GM18870 (cell line): ENCODE measurements around the gene HOXD11.

Experiments used
- ATAC-seq: cut with Tn5 transposase; IDR thresholded peaks from one replicate; pipeline ENCODE4 v1.9.1; 2021; ENCODE audit warnings: moderate library complexity; ENCODE audit not compliant: unreplicated experiment

The HOXD11 gene

GRCh38 chr2:176081376-176081836 lies 25.7 kb upstream of the HOXD11 start:
- ATAC-seq = no peak

DNA sequence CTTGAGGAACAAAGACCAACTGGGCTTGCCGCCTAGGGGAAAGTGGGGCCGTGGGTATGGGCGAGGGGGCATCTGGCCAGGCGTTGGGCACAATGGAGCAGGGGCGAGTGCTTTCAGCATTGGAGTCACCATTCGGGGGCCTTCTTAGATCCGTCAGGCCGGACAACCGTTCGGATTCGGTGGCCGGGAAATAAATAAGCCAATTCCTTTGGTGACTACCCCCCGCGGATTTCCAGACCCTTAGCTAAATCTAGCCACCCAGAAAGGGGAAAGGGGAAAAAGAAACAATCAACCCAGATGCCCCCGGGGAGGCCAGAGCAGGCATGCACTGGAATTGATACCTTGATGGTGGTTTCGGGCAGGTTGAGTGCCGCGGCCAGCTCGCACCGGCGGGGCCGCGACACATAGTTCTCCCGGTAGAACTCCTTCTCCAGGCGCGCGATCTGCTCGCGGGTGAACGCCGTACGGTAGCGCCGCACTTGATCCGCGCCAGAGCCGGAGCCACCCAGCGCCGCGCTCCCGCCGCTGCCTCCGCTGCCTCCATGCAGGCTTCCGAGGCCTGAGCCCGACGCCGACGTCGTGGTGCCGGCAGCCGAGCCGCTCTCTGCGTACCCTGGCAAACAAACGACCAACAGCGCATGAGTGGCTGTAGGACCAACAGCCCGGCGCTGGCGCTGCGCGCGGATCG lies 25.1 kb upstream of the HOXD11 start:
- no peak for ATAC-seq

- no peak for ATAC-seq
These were observed 24.6 kb upstream of the HOXD11 start for GRCh38 chr2:176082525-176082823.

DNA sequence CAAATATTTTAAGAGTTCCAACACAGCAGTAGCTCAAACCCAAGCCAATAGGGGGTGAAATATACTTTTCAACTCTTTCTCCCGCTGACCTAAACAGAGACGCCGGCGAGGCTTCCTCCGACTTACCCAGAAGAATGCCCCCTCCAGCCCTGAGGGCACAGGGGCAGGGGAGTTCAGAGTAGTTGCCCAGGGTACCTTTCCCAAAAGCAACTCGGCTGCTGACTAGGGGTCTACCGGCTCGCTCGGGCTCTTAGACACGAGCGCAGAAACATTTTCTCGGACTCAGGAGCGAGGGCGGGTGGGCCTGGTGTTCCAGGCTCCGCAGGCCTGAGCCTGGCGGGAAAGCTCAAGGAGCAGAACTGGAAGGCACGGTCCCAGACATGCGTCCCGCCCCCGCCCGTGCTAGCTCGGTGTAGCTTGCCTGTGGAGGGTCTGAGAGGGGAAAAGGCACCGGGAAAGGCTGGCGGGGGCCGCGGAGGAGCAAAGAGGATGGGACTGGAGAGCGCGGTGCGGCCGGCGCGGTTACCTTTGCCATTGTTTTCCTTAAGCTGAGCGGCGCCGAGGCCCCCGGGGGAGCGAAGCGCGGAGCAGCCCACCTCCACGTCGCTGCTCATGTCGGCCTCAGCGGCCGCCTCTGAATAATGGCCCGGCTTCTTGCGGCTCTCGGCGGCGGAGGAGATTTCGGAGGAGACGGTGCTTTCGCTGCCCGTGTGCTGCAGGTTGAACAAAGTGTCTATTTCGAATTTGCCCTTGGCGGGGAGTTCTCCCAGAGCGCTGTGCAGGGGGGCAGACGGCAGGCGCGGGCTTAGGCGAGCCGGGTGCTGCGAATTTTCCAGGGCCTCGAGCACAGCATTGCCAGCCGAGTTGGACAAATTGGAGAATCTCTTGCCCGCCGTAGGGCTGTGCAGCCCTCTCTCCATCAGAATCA lies 24.0 kb upstream of the HOXD11 start:
- no peak for ATAC-seq

GRCh38 chr2:176083796-176084261 lies 23.3 kb upstream of the HOXD11 start, which contains the start of gene EVX2:
TSS of gene EVX2 (minus strand) at chr2:176083962. CDS start at chr2:176083776, 186 bp downstream.
- no peak for ATAC-seq

- no peak for ATAC-seq
These were observed 22.4 kb upstream of the HOXD11 start for GRCh38 chr2:176084611-176085119.

GRCh38 chr2:176085120-176085788 lies 21.8 kb upstream of the HOXD11 start:
- no peak for ATAC-seq

DNA sequence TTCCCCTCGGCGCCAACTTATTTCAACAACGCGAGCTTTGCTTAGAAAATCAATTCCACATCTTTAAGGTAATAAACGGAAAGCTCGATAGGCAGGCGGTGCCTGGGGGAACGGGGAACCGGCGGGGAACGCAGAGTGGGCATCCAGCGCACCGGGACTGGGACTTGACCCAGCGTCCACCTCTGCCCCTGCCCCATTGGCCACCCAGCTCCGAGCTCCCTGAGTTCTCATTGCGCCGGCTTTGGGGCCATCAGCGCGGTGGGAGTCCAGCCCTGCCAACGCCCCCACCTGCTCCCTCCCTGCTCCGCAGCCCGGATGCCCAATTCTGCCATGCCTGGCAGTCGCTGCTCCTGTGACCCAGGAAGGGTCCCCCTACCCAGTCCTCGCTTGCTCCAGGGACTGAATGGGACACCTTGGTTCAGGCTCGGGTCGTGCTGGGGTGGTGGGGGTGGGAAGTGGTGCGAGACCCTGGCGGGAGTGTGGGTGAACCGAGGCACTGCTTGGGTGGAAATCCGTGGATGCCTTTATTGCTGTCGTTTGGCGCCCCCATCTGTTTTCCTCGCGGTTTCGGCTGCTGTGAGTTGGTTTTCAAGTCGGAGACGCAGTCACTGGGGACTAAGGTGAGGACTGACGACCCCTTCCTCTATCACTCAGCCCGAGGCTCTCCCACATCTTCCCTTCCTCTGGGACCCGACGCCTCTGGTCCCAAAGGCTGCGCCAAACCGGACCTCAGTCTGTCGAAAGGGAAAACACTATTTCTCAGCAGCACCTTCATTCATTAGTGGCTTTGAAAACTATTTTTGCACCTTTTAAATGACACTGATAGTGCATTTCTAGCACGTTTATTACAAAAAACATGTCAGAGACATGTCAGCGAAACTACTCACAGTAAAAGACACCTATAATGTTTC lies 21.0 kb upstream of the HOXD11 start:
- no peak for ATAC-seq

DNA sequence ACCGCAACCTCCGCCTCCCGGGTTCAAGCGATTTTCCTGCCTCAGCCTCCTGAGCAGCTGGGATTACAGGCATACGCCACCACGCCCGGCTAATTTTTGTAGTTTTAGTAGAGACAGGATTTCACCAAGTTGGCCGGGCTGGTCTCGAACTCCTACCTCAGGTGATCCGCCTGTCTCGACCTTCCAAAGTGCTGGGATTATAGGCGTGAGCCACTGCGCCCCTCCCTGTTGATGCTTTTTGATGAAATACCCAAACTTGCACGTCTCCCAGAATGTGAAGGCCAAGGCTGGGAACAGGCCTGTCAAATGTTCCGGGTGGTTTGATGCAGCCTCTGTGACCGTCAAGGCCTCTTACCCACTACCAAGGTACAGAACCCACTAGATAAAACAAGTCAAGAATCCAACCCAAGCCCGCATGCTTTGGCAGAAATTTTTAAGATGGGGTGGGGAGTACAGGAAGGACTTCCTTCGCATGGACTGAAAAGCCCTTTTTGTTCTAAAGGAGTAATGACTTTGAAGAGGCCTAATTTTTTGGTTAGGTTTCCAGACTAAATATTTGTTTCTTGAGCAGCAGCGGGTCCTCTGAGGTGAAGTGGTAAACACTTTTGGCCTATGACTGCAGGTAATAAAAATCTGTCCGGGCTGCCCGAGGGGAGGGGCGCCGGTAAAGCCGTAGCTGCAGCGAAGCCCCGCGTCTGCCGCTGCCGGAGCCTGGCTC lies 19.6 kb upstream of the HOXD11 start:
- ATAC-seq = no peak

GRCh38 chr2:176088048-176088936 lies 18.8 kb upstream of the HOXD11 start:
- ATAC-seq = no peak

GRCh38 chr2:176088937-176089842 lies 17.9 kb upstream of the HOXD11 start:
- no peak for ATAC-seq

DNA sequence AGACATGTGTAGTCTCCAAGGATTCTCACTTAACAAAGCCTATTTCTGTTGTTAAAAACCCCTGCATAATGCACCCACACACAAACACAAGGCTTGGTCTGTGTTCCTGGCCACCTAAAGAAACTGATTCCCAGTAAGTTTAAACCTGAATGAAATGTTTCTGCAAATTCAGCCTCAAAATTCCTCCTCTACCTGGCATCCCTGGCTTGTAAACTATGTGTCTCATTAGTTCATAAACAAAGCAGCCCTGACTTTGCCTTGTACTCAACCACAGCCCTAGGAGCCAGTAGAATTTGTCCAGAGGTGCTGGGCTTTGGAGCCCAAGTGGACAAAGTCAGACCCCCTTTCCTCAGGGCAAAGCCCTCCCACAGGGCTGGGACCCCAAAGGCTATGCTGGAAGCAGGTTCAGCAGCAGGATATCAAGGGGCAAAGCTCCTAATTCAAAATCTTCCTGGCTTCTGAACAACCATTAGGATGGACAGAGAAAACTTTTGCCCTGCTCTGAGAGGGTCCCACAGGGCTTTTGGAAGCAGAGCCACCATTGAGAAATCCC lies 17.2 kb upstream of the HOXD11 start:
- ATAC-seq = no peak

GRCh38 chr2:176090862-176091261 lies 16.2 kb upstream of the HOXD11 start:
- no peak for ATAC-seq

- ATAC-seq = no peak
These were observed 15.5 kb upstream of the HOXD11 start for GRCh38 chr2:176091329-176092258.

GRCh38 chr2:176092270-176093144 lies 14.6 kb upstream of the HOXD11 start, which contains the start of gene HOXD13:
TSS of gene HOXD13 (plus strand) at chr2:176092721. CDS start at chr2:176092891, 170 bp downstream.
- no peak for ATAC-seq
